ENCODE measurements around the gene ADGRE2.

ADGRE2 gene

DNA sequence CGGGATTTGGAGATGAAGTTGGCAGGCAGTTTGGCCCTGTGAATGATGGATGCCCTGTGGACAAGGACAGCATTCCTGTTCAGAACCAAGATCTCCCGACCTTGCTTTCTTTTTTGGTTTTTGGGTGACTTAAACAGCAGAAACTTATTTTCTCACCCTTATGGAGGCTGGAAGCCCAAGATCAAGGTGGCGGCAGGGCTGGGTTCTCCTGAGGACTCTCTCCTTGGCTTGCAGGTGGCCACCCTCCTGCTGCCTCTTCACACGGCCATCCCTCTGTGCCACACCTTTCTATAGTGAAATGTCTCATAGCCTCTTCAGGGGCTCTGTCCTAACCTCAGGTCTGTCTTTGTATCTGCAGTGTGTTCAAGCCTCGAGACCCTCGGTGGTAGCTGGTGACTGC is 74.5 kb downstream of the ADGRE2 start:
- no peak overlapping the region for H3K27ac ChIP-seq (ENCODE audit: extremely low read depth, low read depth, low read length)
- no peak overlapping the region for H3K4me3 ChIP-seq (ENCODE audit: low read depth, low read length)
- ChIA-PET CTCF (interaction anchor here (0.8 kb wide), 1 partner anchor 13 kb away, joined by 3 read pairs; no protein-coding TSS in a partner anchor), POLR2A (no interaction called here)
- H3K36me3 ChIP-seq (ENCODE audit: control insufficient read depth in 2 of 2, insufficient read depth in 1 of 2, low read length in 2 of 2) = peaks cover 3 to 90% of the 10 kb centered on the region in 2 experiments; a peak in 2 of 3 replicates
- TF ChIP-seq ZNF501 (tag by site-specific recombination; IDR thresholded peaks at IDR 0.05) (no peak), ZNF548 (tag by site-specific recombination; IDR thresholded peaks at IDR 0.05) (peak; percentile 96)
- H3K4me1 ChIP-seq (ENCODE audit: control insufficient read depth, insufficient read depth, low read length) = no peaks in the 10 kb centered on the region
- no peaks in the 10 kb centered on the region for H3K9me3 ChIP-seq (ENCODE audit: control insufficient read depth, insufficient read depth, low read depth, low read length)

DNA sequence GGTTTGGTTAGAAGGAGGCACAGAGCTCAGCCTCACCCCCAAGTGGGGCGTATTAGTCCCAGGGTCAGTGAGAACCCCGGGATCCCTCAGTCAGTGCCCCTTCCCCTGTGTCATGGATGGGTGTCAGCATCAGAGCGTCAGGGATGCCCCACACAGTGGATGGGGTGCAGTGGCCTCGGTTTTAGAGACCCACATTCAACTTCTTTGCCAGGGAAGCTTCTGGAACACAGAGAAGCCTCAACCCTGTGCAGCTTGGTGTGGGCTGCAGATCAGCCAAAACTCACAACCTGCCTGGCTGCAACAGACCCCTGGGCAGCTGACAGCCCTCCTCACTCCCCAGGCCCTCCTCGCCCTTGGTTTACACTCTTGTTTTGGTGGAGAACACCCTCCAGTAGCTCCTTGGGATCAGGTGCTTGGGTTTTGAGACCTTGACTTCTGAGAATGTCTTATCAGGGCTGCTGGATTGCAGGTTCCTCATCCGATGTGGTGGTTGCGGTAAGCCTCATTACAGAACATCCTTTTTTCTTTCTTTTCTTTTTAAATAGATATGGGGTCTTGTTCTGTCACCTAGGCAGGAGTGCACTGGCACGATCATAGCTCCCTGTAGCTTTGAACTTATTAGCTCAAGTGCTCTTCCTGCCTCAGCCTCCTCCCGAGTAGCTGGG is 77.5 kb downstream of the ADGRE2 start:
- H3K27ac ChIP-seq (ENCODE audit: extremely low read depth, low read depth, low read length) = no peak overlapping the region
- TF ChIP-seq OVOL3 (tag by site-specific recombination; IDR thresholded peaks at IDR 0.05) (no peak), ZNF19 (tag by site-specific recombination; IDR thresholded peaks at IDR 0.05; ENCODE audit: low read depth) (no peak), ZNF560 (tag by site-specific recombination; IDR thresholded peaks at IDR 0.05; ENCODE audit: borderline replicate concordance) (no peak), ZNF629 (tag by site-specific recombination; IDR thresholded peaks at IDR 0.05) (no peak), ZSCAN30 (tag by site-specific recombination; IDR thresholded peaks at IDR 0.05) (no peak), ZNF600 (tag by site-specific recombination; IDR thresholded peaks at IDR 0.05) (no peak), ZNF155 (tag by site-specific recombination; IDR thresholded peaks at IDR 0.05) (no peak), ZNF510 (tag by site-specific recombination; IDR thresholded peaks at IDR 0.05; ENCODE audit: insufficient replicate concordance) (no peak), ZNF37A (tag by site-specific recombination; IDR thresholded peaks at IDR 0.05) (no peak), ZNF596 (tag by site-specific recombination; IDR thresholded peaks at IDR 0.05) (no peak), EGR2 (tag by site-specific recombination; IDR thresholded peaks at IDR 0.05; ENCODE audit: low read depth) (no peak), ZNF521 (tag by site-specific recombination; IDR thresholded peaks at IDR 0.05) (no peak), ZBTB7A (tag by site-specific recombination; IDR thresholded peaks at IDR 0.05; ENCODE audit: low read depth) (no peak)
- TF ChIP-seq, protein P1, sequence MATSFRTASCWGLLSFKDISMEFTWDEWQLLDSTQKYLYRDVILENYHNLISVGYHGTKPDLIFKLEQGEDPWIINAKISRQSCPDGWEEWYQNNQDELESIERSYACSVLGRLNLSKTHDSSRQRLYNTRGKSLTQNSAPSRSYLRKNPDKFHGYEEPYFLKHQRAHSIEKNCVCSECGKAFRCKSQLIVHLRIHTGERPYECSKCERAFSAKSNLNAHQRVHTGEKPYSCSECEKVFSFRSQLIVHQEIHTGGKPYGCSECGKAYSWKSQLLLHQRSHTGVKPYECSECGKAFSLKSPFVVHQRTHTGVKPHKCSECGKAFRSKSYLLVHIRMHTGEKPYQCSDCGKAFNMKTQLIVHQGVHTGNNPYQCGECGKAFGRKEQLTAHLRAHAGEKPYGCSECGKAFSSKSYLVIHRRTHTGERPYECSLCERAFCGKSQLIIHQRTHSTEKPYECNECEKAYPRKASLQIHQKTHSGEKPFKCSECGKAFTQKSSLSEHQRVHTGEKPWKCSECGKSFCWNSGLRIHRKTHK (tag by site-specific recombination; IDR thresholded peaks at IDR 0.05) = no peak
- TF ChIP-seq, protein P2, sequence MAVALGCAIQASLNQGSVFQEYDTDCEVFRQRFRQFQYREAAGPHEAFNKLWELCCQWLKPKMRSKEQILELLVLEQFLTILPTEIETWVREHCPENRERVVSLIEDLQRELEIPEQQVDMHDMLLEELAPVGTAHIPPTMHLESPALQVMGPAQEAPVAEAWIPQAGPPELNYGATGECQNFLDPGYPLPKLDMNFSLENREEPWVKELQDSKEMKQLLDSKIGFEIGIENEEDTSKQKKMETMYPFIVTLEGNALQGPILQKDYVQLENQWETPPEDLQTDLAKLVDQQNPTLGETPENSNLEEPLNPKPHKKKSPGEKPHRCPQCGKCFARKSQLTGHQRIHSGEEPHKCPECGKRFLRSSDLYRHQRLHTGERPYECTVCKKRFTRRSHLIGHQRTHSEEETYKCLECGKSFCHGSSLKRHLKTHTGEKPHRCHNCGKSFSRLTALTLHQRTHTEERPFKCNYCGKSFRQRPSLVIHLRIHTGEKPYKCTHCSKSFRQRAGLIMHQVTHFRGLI (tag by site-specific recombination; IDR thresholded peaks at IDR 0.05) = no peak
- TF ChIP-seq, protein P3, sequence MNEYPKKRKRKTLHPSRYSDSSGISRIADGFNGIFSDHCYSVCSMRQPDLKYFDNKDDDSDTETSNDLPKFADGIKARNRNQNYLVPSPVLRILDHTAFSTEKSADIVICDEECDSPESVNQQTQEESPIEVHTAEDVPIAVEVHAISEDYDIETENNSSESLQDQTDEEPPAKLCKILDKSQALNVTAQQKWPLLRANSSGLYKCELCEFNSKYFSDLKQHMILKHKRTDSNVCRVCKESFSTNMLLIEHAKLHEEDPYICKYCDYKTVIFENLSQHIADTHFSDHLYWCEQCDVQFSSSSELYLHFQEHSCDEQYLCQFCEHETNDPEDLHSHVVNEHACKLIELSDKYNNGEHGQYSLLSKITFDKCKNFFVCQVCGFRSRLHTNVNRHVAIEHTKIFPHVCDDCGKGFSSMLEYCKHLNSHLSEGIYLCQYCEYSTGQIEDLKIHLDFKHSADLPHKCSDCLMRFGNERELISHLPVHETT (tag by site-specific recombination; IDR thresholded peaks at IDR 0.05) = no peak
- TF ChIP-seq, protein P4, sequence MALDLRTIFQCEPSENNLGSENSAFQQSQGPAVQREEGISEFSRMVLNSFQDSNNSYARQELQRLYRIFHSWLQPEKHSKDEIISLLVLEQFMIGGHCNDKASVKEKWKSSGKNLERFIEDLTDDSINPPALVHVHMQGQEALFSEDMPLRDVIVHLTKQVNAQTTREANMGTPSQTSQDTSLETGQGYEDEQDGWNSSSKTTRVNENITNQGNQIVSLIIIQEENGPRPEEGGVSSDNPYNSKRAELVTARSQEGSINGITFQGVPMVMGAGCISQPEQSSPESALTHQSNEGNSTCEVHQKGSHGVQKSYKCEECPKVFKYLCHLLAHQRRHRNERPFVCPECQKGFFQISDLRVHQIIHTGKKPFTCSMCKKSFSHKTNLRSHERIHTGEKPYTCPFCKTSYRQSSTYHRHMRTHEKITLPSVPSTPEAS (tag by site-specific recombination; IDR thresholded peaks at IDR 0.05) = no peak
- TF ChIP-seq, protein P5, sequence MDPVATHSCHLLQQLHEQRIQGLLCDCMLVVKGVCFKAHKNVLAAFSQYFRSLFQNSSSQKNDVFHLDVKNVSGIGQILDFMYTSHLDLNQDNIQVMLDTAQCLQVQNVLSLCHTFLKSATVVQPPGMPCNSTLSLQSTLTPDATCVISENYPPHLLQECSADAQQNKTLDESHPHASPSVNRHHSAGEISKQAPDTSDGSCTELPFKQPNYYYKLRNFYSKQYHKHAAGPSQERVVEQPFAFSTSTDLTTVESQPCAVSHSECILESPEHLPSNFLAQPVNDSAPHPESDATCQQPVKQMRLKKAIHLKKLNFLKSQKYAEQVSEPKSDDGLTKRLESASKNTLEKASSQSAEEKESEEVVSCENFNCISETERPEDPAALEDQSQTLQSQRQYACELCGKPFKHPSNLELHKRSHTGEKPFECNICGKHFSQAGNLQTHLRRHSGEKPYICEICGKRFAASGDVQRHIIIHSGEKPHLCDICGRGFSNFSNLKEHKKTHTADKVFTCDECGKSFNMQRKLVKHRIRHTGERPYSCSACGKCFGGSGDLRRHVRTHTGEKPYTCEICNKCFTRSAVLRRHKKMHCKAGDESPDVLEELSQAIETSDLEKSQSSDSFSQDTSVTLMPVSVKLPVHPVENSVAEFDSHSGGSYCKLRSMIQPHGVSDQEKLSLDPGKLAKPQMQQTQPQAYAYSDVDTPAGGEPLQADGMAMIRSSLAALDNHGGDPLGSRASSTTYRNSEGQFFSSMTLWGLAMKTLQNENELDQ (tag by site-specific recombination; IDR thresholded peaks at IDR 0.05; ENCODE audit: low read depth) = no peak
- TF ChIP-seq, protein P6, sequence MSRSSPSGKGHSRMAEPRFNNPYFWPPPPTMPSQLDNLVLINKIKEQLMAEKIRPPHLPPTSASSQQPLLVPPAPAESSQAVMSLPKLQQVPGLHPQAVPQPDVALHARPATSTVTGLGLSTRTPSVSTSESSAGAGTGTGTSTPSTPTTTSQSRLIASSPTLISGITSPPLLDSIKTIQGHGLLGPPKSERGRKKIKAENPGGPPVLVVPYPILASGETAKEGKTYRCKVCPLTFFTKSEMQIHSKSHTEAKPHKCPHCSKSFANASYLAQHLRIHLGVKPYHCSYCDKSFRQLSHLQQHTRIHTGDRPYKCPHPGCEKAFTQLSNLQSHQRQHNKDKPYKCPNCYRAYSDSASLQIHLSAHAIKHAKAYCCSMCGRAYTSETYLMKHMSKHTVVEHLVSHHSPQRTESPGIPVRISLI (tag by site-specific recombination; IDR thresholded peaks at IDR 0.05) = no peak
- H3K4me3 ChIP-seq (ENCODE audit: low read depth, low read length) = no peak overlapping the region
- POLR2A ChIA-PET = interaction anchor here (1.4 kb wide), 1 partner anchor 11 kb away, joined by 4 read pairs; the partner anchor contains the start of gene ZNF333
- no peaks in the 10 kb centered on the region for H3K4me1 ChIP-seq (ENCODE audit: control insufficient read depth, insufficient read depth, low read length)
- H3K36me3 ChIP-seq (ENCODE audit: control insufficient read depth in 2 of 2, insufficient read depth in 1 of 2, low read length in 2 of 2) = peaks cover 6 to 88% of the 10 kb centered on the region in 2 experiments; a peak in 2 of 3 replicates
- H3K9me3 ChIP-seq (ENCODE audit: control insufficient read depth, insufficient read depth, low read depth, low read length) = no peaks in the 10 kb centered on the region
- CTCF ChIA-PET = interaction anchor here (0.7 to 1.0 kb wide), 2 partner anchors 15 to 128 kb away, joined by 3 to 4 read pairs; no protein-coding TSS in a partner anchor

Data from HEK293 (cell line).